ENCODE results near the gene ABCC9.

The ABCC9 gene

DNA sequence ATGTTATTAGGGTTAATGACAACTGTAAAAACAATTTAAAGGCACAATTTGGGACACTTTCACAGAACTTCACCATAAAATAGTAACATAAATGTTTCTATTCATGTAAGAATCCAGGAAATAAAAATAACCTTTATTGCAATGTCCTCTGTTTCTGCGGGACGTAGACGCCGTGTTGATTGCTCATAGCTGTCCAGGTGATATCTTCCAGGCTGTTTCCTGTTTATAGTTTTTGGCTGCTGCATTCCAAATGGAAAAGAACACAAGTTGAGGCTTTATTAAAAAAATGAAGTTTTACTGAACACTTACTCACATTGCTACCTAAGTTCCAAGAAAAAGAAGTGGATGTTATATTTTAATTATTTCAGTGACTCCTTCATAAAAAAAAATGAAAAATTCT lies 58.6 kb downstream of the ABCC9 start:
- in situ Hi-C loops (cut with MboI; ENCODE audit: low sequenced_read_pairs): no loop called here

GRCh38 chr12:21881965-21882364 lies 59.3 kb downstream of the ABCC9 start:
- in situ Hi-C loops (cut with MboI; ENCODE audit: low sequenced_read_pairs): no loop called here

- in situ Hi-C loops (cut with MboI; ENCODE audit: low sequenced_read_pairs): no loop called here
These were observed 61.9 kb downstream of the ABCC9 start for GRCh38 chr12:21879312-21879711.

DNA sequence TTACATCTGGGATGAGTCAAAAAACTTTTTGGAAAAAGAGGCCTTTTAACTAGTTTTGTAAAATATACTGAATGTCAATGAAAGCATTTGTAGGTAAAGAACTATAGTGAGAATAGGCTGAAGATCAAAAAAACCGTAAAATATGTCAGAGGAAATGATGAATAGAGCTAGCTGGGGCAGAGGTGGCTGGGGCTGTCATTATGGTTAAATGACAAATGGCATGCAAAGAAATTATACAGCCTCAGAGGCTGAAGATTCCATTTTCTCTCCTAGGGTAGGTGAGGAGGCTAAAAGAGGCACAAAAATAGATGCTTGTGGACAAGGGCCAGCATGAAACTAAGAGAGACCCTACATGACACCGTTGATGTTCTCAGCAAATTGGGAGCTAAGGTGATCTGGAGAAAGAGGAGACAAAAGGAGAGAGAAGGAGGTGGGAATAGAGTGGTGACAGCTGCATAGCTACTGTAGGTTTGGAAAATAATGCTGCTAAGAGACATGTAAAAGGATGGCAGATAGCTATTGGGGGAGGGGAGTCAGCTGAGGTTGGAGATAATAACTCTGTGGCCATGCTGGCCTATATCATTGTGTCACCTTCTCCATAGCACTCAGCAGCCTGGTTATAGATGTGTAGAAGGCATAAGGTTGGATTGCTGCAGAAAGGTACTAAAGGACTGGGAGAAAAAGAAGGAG lies 63.8 kb downstream of the ABCC9 start:
- in situ Hi-C loops (cut with MboI; ENCODE audit: low sequenced_read_pairs): no loop called here

GRCh38 chr12:21865846-21866245 lies 75.4 kb downstream of the ABCC9 start:
- in situ Hi-C loops (cut with MboI; ENCODE audit: low sequenced_read_pairs): no loop called here

DNA sequence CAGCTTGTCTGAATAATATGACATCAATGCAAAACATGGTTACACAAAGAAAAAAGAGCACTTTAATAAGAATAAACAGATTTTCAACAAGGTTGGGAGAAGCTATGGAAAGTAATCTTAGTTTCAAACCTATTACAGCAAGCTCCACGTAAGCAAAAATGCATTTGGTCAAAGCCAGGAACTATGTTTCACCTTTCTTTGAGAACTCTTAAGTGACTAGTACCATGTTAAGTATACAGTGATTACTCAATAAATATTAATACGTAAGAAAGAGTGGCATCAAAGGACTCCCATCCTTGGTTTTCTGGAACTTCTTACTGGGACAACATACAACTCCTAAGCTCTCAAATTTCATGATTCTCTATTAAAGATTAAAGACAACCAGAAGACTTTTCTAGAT lies 80.7 kb downstream of the ABCC9 start:
- in situ Hi-C loops (cut with MboI; ENCODE audit: low sequenced_read_pairs): no loop called here

- in situ Hi-C loops (cut with MboI; ENCODE audit: low sequenced_read_pairs): no loop called here
These were observed 81.1 kb downstream of the ABCC9 start for GRCh38 chr12:21860128-21860527.

GRCh38 chr12:21852251-21852650 lies 89.0 kb downstream of the ABCC9 start:
- in situ Hi-C loops (cut with MboI; ENCODE audit: low sequenced_read_pairs): no loop called here

DNA sequence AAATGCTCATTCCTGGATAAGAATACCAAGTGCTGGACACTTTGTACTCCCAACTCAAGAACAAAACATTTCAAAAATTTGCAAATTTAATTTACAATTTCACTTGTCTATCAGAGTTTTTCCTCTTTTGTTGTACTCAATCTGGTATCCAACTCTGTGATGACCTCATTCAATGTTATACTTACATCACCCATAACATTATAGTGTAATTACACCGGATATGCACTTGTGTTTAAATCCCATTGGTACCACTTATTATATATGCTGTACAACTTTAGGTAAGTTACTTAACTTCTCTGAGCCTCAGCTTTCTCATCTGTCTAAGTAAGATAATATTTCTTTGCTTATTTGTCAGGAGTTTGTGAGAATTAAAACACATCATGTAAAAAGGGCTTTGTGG lies 90.1 kb downstream of the ABCC9 start:
- in situ Hi-C loops (cut with MboI; ENCODE audit: low sequenced_read_pairs): no loop called here

- in situ Hi-C loops (cut with MboI; ENCODE audit: low sequenced_read_pairs): no loop called here
These were observed 90.8 kb downstream of the ABCC9 start for GRCh38 chr12:21850419-21850818.

- in situ Hi-C loops (cut with MboI; ENCODE audit: low sequenced_read_pairs): no loop called here
These were observed 91.3 kb downstream of the ABCC9 start for GRCh38 chr12:21849878-21850277.

DNA sequence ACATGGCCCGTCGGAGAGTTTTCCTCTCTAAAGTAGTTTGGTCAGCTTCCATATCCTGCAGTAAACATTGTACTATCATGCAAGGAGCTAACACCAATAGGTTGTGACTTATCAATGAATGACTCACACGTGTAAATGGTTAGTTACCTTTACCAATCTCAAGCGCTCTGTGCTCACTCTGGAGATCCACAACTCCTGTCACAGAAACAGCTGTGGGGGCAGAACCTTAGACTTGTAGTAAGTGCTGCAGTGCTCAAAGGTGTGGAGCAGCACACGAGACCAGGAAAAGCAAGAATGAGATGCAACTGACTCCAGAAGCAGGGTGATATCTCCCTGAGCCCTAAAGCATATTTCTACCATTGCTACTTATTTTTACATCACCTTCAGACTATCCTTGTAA lies 93.0 kb downstream of the ABCC9 start:
- in situ Hi-C loops (cut with MboI; ENCODE audit: low sequenced_read_pairs): no loop called here

DNA sequence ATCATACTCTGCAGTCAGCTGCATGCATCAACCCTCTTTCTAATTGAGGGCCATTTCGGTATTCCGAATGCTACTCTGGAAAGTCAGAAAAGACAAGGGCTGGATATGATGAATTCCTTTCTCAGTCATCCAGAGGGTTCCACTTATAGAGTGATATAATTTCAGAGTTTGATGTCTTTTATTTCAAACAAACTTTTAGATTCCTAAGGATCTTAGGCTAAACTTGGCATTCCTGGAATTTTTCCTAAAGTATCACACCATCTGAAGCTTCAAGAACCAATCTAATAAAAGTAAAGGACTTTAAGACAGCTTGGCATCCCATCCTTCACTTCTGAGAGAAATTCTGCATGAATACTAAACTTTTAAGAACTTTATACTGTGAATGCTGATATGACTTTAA lies 97.4 kb downstream of the ABCC9 start:
- in situ Hi-C loops (cut with MboI; ENCODE audit: low sequenced_read_pairs): no loop called here

- in situ Hi-C loops (cut with MboI; ENCODE audit: low sequenced_read_pairs): no loop called here
These were observed 101.5 kb downstream of the ABCC9 start for GRCh38 chr12:21839776-21840175.

DNA sequence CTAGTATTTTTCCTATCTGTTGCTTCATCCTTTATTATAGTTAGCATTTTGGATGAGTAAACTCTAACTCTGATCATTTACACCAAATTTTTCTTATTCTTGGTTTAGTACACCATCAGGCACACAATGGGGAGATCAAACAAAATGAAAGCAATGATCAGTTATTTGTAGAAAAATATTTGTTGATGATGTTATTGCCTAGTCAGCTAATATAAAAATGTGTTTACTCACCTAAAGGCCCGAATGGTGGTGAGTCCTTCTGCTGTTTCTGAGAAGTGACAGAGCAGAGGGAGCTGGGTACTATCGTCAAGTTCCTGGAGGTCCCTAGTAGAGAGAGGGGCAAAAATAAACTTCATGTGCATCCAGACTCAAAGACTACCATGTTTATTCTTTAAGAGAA lies 103.4 kb downstream of the ABCC9 start:
- in situ Hi-C loops (cut with MboI; ENCODE audit: low sequenced_read_pairs): no loop called here

DNA sequence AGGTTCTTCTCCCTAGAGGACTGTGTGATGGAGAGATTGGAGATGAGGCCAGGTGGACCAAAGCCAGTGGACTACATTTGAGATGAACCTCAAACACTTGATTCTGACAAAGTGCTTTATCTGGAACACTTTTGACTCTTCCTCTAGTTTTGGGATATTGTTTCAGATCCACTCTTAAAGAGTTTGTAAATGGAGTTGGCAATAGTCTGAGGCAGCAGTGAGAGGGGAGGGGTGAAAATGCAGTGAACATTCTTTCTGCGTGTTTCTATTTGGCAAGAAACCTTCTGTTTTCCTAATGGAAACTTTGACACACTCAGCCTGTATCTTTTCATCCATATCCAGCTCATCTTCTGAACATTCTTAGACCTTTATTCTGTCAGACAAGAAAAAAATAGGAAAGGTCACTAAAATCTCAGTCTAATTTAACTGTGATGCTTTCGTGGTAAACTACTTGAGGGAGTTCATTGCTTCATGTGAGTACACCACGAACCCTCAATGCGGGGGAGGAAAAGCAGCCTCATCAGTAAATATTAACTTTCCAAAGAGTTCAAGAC lies 109.4 kb downstream of the ABCC9 start:
- in situ Hi-C loops (cut with MboI; ENCODE audit: low sequenced_read_pairs): no loop called here

DNA sequence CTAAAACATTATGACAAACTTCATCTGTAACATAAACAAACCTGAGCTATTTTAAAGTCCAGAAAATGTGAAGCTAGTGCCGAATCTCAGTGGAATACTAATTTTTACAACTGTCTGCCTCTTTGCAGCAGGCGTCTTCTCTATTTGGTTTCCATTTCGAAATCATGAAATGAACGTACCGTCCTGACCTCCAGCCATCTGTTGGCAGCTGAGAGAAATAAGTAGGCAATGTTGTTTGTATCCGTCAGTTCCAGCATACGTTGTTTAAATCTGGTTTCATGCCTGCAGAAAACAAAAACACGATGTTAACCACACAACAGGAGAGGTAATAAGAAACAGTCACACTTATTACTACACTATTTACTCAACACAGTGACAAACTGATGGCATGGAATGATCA lies 112.4 kb downstream of the ABCC9 start:
- in situ Hi-C loops (cut with MboI; ENCODE audit: low sequenced_read_pairs): no loop called here

DNA sequence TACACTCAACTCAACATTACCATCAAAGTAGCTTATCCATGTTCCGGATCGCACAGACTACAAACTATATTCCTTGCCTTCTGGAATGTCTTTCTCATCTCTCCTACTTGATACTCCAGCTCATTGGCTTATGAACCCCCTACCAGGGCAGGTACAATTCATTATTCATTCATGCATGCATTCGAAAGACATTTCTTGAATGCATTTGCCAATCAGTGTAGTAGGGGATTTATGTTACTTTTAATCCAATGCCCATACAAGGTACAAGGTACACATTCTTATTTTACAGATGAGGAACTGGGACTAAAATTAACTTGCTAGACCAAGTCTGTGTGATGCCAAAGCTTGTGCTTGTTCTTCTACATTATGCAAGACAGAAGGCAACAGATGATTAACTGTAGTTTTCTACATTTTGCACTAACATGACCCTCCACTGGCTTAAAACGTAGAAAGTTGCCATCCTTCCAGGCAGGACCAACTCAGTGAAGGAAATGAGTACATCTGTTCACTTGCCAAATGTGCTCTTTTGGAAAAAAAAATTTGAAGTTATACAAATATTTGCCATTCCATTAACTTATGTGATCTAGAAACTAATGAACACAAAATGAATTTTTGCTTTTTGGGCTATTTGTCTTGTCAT lies 113.0 kb downstream of the ABCC9 start:
- in situ Hi-C loops (cut with MboI; ENCODE audit: low sequenced_read_pairs): no loop called here

GRCh38 chr12:21827083-21827482 lies 114.1 kb downstream of the ABCC9 start:
- in situ Hi-C loops (cut with MboI; ENCODE audit: low sequenced_read_pairs): no loop called here

DNA sequence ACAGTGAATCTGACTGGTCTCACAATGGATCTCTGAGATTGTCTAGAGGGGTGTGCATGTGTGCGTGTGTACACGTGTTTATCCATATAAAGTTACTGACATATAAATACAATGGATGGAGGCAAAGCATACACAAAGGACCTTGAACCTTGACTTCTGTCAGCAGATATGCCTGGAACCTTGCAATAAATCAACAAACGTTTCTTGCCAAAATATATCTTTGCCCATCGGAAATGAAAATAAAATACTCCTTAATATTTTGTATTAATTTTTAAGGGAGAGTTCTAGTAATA lies 114.7 kb downstream of the ABCC9 start:
- in situ Hi-C loops (cut with MboI; ENCODE audit: low sequenced_read_pairs): no loop called here

DNA sequence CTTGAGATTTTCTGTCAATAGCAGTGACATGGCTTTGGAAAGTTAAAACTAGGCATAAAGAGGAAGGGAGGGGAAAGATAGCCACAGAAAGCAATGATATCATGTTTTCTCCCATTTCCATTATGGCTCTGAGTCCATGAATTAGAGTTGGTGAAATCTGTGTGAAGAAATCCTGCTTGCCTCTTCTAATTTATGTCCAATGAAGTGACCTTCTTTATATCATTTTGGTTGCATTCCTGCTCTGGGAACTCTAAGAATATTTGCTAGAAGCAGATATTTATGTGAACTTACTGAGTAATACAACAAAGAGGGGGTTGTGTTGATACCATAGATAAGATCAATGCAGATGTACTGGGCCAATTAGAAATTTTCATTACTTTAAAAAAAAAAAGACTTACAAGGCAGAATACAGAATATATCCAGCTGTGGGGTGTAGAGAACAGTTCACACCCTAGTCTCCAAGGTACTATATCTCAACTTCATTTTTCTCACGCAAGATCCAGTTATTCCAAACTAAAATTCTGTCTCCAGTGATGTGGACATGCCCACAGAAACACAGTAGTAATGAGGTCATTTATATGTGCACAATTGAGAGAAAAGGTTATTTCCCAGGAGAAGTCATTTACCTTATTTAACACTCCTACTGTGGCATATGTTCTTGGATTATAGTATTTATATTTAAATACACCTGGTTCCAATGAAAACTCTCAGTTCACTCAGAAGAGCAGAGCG lies 115.2 kb downstream of the ABCC9 start:
- in situ Hi-C loops (cut with MboI; ENCODE audit: low sequenced_read_pairs): no loop called here

DNA sequence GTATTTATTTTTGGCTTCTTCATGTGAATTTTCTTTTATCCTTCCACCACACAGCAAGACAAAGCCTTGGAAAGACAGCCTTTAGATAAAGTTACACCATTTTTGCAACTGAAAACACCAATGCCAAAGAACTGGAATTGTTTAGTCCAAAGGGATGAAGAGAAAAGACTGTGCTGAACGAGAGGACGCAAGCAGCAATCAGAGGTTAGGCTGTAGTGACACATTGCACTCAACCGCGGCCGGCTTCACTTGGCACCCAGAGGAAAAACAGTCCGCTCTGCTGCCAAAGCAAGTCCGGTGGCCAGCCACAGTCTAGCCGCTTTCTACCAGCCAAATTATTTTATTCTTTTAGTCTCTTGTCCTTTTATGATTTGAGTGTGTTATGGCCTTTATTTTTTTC lies 117.6 kb downstream of the ABCC9 start:
- in situ Hi-C loops (cut with MboI; ENCODE audit: low sequenced_read_pairs): no loop called here
